Stimulated activated CD8-positive, alpha-beta memory T cell treated with anti-CD3 and anti-CD28 coated beads, Interleukin-12 subunit alpha, Interleukin-12 subunit beta, amount 100 ng/mL, for 4 hours (primary cell): ENCODE measurements around the gene MSH3.
"Not testable (repeated sequence)": the region's sequence is repeated elsewhere in the genome, so short reads cannot be mapped to it uniquely, and the experiment has no call there.

ENCODE experiments used
- DNase-seq: peaks from one replicate; pipeline ENCODE4 v3.0.0-alpha.2; 2020; ENCODE audit warnings: low read depth

The MSH3 gene

DNA sequence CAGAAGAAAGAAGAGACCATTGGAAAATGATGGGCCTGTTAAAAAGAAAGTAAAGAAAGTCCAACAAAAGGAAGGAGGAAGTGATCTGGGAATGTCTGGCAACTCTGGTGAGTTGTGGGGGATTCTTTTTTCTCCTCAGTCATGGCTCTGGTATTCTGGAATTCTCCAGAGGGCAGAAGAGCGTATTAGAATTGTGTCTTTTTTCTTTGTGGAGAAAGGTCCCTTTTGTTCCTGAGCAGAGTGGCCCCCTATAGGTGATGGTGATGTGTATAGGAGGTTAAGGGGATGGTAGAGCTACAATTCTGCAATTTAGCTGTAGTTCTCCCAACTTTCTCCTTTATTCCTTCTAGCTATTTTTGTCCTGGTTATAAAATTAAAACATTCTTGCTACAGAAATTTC lies 2.0 kb downstream of the MSH3 start:
- DNase-seq, result no peak

DNA sequence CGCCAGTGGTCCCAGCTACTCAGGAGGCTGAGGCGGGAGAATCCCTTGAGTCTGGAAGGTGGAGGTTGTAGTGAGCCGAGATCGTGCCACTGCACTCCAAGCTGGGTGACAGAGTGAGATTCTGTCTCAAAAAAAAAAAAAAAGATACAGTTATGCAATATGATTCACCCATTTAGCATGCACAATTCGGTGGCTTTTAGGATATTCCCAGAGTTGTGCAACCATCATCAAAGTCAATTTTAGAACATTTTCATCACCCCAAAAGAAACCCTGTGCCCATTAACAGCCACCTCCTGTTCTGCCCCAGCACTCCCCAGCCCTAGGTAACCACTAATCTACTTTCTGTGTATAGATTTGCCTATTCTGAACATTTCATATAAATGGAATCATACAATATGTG lies 4.7 kb downstream of the MSH3 start:
- DNase-seq, result no peak

DNA sequence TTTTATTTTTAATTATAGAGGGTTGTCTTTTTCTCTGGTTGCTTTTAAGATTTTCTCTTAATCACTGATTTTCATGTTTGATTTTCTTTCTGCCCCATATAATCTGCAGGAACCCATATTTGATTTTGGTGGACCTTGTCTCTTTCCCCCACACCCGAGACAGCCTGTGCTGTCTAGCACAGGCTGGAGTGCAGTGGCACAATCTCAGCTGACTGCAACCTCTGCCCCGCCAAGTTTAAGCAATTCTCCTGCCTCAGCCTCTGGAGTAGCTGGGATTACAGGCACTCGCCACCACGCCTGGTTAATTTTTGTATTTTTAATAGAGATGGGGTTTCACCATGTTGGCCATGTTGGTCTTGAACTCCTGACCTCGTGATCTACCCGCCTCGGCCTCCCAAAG lies 6.2 kb downstream of the MSH3 start:
- not testable (repeated sequence) for DNase-seq

DNA sequence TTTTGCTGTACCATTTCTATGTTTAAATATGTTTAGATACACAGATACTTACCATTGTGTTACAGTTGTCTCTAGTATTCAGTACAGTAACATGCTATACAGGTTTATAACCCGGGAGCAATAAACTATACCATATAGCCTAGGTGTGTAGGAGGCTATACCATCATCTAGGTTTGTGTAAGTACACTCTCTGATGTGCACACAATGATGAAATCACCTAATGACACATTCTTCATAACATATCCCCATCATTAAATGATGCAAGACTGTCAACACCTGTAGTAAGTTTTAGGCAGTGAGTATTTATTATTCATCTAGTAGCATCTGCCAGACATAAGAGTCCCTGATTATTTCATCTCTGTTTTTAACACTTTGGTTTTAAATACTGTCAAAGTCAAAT lies 7.7 kb downstream of the MSH3 start:
- no peak for DNase-seq

DNA sequence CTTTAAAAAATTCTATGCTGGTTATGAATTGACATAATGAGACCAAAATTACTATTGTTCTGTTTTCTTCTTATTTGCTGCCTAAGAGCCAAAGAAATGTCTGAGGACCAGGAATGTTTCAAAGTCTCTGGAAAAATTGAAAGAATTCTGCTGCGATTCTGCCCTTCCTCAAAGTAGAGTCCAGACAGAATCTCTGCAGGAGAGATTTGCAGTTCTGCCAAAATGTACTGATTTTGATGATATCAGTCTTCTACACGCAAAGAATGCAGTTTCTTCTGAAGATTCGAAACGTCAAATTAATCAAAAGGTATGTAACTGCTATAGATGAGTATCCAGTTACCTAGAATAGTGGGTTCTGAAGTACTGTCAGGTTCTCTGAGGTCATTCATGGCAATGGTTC lies 10.6 kb downstream of the MSH3 start:
- no peak for DNase-seq

DNA sequence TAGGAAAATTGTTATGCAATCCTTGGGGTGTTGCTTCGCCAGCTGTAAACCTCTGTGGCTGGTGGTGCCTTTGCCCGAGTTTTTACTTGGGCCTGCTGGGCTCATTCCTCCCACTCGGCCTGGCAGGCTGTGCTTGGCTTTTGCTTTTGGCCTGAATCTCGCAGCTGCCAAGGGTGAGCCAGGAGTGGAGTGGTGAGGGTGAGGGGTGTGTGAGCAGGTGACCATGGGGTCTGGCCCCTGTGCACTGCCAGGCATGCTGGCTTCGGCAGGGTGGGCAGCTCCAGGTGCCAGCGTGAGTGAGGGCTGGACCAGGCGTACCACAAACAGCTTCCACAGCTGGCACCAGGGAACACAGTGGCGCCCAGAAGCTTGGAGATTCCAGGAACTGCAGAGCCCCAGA lies 12.9 kb downstream of the MSH3 start:
- no peak for DNase-seq

DNA sequence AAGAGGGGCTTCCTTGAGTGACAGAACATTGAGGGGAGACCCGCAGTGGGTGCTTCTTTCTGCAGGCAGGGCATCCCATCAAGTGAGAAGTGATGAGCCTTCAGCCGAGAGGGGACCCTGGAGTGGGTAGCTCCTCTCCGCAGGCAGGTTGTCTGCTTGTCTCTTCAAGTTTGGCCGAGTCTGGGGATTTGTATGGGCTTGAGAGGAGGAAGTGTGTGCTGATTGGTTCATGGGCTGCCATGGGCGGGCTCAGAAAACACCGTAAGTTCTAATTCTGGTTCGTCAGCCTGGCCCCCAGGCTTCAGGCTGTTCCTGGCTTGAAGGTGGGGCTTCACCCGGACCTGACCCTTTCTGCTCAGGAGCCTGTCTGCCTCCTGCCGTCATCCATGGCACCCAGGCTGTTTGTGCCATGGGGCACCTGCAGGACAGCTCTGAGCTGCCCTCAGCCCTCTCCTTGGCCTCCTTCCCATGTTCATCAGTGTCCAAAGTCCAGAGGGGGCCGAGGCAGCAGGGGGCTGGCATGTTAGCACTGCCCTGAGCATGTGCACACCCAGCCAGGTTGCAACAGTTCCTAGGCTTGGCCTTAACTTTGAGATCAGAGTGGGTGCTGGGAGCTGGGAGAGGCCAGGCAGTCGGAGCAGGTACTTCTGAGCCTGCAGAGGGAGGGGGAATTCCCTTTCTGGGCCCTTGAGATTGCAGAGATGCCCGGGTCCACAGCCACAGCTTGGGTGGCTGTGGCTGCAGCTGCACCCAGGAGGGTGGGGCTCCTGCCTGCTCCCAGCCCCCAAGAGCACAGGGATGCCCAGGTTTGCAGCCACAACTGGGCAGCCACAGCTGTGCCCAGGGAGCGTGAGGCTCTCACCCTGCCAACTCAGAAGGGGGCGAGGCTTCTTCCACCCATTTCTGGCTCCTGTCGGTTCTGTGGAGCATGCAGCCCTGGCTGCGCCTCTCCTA lies 13.8 kb downstream of the MSH3 start:
- no peak for DNase-seq

DNA sequence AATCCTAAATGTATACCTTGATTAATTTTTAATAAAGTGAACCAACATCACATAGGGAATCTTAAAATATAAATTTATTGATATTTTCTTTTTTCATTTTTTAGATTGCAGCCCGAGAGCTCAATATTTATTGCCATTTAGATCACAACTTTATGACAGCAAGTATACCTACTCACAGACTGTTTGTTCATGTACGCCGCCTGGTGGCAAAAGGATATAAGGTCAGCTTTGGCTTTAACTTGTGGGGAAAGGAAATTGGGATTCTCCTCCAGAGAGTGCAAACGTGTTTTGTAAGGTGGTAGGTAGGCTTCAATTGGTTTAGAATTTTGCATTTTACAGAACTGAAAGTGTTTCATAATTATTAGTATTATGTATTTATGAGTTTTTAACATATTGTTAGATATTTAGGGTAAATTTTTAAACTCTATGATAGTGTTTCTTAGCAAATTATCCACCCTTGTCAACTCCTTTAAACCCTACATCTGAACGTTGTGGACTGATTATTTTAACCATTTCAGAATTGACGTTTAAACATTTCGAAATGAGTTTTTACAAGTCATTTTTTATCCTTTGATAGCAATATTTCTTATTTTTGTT lies 17.8 kb downstream of the MSH3 start:
- DNase-seq, result no peak

DNA sequence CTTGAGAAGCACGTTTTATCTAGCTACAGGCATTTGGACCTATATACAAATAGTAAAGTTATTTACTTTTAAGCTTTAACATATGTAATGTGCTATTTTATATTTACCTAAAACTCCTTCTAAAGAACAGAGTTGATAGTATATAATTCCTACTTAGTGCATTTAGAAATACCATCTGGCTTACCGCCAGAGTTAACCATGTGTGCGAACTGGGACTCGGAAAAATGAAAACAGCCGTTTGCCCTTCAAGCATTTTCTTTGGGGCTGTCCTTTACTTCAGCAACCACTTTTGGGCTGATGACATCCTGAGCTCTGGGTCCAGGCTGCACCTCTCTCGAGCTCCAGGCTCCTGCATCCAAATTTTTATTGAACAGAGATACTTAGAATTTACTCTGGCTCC lies 22.3 kb downstream of the MSH3 start:
- no peak for DNase-seq

DNA sequence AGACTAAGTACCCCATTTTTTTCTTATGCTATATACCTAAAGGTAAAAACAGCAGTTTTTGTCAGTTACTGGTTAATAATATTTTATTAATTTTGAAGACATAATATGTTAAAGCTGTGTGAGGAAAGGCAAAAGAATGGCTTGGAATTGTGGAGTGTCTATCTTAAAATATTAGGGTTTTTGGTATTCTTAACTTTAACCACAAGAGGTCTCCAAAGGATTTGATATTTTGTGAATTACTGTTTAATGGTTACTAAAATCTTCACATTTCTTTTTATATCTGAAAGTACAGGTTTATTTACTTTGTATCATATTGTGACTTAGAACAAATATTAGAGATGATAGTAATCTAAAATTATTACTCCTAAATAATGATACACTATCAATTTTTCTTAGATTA lies 32.3 kb downstream of the MSH3 start:
- DNase-seq, result no peak

DNA sequence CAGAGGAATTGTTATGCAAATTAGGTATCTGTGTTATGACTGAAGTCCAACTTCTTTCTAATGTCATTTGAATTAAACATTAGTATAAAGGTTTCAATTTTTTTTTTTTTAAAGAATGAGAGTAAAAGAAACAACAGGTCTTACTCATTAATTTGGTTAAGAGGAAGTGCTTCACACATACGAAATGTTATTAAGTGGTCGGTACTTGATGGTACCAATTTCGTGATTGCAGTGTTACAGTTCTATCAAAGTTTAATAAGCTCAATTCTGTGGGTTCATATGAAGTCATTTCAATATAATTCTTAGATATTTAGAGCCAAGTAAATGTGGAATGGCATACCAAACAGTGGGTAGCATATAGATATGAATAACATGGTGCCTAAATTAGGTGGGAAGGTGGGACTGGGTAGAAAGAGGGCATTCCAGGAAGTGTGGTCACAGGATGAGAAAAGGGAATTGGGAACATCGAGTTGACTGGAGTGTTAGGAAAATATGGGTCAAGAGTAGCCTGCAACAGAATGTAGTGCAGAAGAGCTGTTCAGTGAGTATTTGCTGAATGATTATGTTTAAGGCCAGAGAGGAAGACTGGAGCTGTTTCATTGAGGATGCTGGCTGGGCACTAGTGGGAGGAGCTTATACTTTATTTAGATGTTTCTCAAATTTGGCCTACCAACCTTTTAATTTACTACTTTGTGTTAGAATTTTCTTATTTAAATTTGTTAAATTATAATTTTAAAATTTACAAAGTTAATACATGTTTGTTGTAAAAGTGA lies 34.4 kb downstream of the MSH3 start:
- DNase-seq, result no peak

DNA sequence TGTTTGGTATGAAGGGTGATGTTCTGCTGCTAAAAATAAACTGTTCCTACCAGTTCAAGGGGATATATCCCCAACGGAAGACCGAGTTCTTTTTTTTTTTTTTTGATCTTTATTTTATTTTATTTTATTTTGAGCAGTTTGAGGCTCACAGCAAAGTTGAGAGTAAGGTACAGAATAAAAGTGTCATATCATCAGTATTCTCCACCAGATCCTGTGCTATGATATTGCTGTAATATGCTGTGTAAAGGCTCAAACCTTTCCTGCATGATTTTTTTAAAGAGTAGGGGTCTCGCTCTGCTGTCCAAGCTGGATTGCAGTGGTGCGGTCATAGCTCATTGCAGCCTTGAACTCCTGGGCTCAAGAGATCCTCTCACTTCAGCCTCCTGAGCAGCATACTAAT lies 35.2 kb downstream of the MSH3 start:
- no peak for DNase-seq

DNA sequence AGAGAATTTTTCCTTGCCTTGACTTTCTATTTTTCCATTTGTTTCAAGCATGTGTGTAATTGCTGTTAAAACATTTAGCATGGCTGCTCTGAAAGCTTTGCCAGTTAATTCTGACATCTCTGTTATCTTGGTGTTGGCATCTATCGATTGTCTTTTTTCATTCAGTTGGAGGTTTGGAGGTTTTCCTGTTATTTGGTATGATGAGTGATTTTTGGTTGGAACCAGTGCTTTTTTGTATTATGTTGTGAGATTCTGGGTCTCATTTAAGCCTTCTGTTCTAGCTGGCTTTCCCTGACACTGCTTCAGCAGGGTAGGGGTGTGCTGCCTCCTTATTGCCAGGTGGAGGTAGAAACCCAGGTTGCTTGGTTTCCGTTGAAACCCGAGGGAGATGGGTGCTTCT lies 41.2 kb downstream of the MSH3 start:
- no peak for DNase-seq

DNA sequence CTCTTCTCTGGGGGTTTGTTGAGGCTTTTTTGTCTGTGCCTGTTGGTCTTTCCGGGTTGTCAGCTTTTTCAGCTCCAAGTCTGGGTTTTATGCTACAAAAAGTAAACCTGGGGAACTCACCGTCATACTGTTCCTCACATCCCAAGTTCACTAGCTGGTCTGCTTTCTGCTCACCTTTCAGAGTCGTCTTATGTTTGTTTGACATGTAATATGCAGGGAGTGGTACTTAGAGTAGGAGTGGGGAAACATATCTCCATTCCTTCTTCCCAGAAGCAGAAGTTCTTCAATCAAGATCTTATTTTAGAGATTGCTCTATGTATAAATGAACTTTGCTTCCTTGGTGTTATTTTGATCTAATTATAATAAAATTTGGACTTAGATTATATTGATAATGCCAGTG lies 42.0 kb downstream of the MSH3 start:
- no peak for DNase-seq

DNA sequence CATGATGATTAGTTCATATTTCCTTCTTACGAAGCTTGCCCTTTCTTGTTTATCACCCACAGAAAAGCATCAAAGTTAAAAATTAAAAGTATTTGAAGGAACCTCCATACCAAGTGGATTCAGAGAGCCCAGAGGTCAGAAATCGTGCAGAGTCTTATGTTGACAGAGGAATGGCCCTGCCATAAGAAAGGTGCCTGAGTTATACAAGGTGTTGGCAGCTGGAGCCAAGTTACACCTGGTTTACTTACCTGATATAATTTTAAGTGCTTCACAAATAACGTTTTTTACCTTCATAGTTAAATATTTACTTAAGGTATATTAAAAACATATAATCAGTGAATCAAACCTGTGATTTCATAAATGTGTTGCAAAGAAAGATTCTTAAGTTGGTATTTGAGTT lies 42.6 kb downstream of the MSH3 start:
- no peak for DNase-seq

DNA sequence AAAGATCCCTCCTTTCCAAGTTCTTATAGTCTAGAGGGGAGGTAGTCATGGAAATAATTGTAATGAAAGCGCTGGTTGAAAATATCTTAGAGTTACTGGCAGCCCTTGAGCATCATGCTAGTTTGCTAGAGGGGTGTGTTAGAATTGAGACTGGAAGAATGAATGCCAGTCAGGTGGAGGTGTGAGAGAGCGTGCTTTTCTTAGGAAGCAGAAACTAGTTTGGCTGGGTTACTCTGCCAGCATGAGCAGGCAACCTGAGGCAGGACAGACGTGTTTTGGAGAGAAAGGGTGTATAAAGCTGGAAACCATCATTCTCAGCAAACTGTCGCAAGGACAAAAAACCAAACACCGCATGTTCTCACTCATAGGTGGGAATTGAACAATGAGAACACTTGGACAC lies 43.9 kb downstream of the MSH3 start:
- DNase-seq, result no peak

DNA sequence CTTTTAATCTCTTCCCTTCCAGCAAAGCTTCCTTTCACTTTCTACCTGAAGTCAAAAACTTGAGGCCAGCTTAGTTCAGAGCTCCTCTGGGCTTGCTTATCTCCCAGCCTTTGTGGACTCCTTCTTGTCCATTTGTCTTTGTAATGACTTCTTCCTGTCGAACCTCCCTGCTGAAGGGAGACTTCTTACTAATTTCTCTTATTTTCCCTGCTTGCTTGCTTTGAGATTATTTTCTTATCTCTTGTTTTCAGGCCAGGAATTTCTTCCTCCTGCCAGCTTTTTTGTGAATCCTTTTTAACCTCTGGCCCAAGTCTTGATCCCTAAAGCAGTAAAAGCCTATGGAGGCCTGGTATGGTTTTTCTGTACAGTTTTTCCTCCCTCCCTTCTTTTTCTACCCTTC lies 47.1 kb downstream of the MSH3 start:
- no peak for DNase-seq

DNA sequence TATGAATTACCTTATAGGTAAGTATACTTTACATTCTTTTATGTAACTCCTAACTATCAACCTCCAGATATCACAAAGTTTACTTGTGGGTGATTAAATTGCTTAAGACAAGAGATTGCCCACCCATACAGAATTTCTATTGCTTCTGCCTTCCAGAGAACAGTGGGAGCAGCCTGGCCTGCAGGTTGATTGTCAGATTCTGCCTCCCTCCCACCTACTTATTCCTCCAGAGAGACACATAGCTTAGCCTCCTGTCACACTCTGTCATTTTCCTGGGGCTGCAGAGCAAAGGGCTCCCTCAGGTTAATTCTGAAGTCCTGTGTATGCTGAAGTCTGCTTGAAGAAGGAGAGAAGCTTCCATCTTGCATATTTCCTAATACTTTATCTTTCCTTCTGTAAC lies 48.8 kb downstream of the MSH3 start:
- no peak for DNase-seq

DNA sequence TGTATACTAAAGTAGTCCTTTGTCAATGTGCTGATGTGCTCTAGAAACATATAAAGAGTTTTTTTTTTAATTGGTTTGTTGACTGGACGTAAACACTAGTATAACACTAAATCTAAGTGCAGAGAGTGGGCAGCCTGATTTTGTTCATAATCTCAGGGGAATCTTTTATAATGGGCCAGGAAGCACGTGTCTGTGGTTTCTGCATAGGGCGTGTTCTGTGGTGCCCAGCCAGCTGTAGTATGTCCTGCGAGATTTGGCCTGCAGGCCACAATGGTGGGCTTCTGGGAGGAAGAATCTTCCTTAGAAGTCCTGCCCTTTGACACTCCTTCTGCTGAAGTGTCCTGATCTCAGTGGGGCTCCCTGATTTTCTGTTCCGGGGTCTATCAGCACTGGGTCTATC lies 49.3 kb downstream of the MSH3 start:
- no peak for DNase-seq

DNA sequence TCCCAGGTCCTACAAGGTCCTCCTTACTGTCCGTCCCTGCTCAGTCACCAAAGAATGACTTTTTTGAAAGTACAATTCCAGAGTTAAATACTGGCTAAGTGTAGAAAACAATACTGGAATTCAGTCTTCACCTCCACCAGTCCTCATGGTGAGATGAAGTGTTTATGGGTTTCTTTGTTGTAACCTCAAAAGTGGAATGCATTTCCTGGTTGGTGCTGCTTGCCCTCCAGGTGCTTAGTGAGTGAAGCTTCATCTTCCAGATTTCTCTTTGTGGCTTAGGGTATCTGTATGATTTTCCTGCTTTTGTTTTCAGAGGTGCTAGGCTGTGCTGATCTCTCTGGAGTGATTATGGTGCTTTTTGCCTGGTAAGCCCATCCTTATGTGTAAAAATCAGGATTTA lies 49.8 kb downstream of the MSH3 start:
- DNase-seq, result no peak

DNA sequence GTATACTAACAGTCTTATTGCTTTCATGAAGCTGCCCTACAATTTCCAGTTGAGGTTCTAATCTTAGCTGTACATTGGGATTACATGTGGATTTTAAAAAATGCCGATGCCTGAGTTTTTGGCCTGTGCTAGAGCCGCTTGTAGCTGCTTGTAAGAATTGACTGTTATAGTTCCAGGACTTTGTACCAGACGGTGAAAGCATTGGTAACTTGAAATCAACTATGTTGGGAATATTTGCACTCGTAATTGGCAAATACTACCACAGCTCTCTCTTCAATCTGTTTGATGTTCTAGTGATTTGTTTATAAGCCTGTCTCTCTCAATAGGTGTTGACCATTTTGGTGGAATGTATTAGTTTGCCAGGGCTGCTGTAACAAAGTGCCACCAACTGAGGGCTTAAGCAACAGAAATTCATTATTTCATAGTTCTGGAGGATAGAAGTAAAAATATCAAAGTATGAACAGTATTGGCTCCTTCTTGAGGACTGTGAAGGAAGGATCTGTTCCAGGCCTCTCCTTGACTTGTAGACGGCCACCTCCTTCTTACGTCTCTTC lies 50.8 kb downstream of the MSH3 start:
- no peak for DNase-seq

DNA sequence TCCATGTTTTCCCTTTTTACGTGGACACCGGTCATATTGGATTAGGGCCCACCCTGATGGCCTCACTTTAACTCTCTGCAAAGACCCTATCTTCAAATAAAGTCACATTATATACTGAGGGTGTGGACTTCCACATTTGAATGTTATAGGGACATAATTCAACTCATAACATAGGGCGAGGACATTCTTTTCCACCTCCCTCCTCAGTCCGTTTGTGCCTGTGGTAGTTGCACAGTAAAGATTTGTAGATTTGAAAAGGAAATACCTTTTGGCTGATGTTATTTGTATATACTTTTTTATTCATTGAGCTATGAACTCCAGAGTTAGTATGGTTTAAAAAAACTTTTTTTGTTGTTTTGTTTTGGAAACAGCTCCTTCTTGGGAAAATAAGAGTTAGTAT lies 51.3 kb downstream of the MSH3 start:
- no peak for DNase-seq
